Measurements from ENCODE around the gene TRIM9.
"Not testable (repeated sequence)": the region's sequence is repeated elsewhere in the genome, so short reads cannot be mapped to it uniquely, and the experiment has no call there.

Gene TRIM9

GRCh38 chr14:50955373-50956043 is 139.4 kb downstream of the TRIM9 start:
- DNase-seq: no peak

- DNase-seq: no peak
These were observed 140.0 kb downstream of the TRIM9 start for GRCh38 chr14:50954811-50955372.

GRCh38 chr14:50953502-50953901 is 141.4 kb downstream of the TRIM9 start:
- no peak for DNase-seq

DNA sequence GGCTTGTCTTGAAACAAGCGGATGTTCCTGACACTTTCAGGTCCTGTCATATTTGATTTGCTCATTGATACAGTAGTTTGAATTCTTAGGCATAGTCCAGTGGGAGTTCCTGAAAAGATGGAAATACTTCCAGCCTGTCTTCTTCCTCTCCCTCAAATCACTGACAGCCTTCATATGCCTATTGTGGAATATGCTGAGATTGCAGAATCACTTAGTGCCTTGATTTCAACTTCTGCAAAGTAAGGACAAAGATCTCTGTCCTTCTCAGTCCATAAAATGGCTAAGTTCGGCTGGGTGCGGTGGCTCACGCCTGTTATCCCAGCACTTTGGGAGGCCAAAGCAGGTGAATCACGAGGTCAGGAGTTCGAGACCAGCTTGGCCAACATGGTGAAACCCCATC is 143.9 kb downstream of the TRIM9 start:
- DNase-seq: no peak

- no peak for DNase-seq
These were observed 146.7 kb downstream of the TRIM9 start for GRCh38 chr14:50948205-50948604.

- DNase-seq: no peak
These were observed 147.5 kb downstream of the TRIM9 start for GRCh38 chr14:50947446-50947845.

- DNase-seq: no peak
These were observed 148.5 kb downstream of the TRIM9 start for GRCh38 chr14:50946234-50946935.

- DNase-seq: no peak
These were observed 150.1 kb downstream of the TRIM9 start for GRCh38 chr14:50944647-50945413.

GRCh38 chr14:50943943-50944646 is 150.8 kb downstream of the TRIM9 start, which contains the start of gene PYGL:
TSS of gene PYGL (minus strand) at chr14:50944483. CDS start at chr14:50944403, 80 bp downstream.
- peak; percentile 25 for DNase-seq

DNA sequence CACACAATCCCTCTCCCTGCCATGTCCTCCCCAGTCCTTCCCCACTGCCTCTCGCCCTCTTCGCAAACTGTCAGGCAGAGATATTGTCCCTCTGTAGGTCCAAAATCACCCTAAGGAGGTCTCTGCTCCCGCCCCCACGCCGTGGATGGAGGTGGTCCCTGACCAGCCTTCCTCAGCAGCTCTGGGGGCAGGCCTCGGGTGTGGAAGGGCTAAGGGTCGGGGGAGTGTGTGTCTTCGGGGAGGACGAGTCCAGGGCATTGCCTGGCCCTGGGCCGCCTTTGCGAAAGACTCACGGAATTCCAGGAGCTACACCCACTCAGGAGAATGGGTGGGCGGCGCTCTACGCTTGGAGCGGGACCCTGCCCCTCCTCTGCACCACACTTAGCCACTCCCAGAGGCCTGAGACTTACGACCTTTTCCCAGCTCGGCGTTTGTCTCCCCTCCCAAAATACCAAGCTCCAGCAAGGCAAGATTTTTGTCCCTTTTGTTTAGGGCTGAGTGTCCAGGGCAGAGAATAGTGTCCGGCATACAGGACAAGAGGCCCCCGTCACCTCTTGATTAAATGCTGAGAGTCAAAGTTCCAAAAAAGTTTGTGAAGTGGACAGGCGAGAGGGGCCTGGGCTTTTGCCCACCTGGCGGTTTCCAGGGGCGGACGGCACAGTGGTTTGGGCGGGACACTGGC is 151.5 kb downstream of the TRIM9 start:
- DNase-seq: peak; percentile 2

GRCh38 chr14:50941638-50942037 is 153.3 kb downstream of the TRIM9 start:
- DNase-seq: not testable (repeated sequence)

DNA sequence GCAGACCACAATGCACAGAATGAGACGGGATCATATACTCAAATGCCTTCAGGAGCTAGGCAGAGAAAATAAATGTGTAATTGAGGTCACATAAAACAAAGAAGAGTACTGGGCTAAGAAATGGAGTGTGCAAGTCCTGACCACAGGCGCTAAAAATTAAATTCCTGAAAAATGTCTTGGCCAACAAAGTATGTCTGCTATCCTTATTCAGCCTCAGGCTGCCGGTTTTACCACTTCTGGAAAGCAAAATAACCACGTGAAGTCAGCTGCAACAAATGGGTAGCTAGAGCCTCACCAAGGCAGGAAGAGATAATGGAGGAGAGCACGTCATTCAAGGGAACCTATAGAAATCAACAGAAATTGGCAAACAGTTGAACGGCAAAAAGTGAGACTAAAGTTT is 153.8 kb downstream of the TRIM9 start:
- no peak for DNase-seq

- no peak for DNase-seq
These were observed 157.1 kb downstream of the TRIM9 start for GRCh38 chr14:50937800-50938199.

- DNase-seq: no peak
These were observed 157.6 kb downstream of the TRIM9 start for GRCh38 chr14:50937325-50937724.

DNA sequence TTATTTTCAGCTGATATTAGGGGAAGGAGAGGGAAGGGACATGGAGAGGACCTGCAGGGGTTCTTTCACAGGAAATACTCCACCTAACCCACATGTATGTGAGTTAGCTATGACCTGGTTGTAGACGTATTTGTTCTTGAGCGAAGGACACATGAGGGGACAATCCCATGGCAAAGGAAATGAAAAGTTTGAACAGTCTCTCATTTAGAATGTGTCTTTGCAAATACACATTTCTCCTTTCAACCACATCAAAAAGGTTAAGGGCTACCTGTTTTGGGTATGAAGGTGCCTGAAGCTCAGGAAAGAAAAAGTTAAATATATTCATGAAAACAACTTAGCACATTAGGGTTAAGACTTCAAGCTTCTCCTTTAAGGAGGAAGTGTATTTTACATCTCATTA is 158.0 kb downstream of the TRIM9 start:
- DNase-seq: no peak

DNA sequence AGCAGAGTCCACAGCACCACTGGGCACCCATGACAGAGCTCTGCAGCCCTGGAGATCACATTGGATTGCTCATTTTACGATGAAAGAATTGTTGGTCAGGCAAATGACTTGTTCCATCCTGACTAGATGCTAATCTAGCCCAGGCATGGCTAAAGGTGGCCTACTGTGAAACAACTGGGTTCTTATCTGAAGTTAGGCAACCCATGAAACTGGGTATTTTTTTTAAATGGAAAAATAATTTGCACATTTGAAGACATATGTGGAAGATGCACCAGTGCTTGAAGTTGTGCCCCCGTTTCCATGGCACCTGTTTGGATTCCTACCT is 158.9 kb downstream of the TRIM9 start:
- DNase-seq: no peak

DNA sequence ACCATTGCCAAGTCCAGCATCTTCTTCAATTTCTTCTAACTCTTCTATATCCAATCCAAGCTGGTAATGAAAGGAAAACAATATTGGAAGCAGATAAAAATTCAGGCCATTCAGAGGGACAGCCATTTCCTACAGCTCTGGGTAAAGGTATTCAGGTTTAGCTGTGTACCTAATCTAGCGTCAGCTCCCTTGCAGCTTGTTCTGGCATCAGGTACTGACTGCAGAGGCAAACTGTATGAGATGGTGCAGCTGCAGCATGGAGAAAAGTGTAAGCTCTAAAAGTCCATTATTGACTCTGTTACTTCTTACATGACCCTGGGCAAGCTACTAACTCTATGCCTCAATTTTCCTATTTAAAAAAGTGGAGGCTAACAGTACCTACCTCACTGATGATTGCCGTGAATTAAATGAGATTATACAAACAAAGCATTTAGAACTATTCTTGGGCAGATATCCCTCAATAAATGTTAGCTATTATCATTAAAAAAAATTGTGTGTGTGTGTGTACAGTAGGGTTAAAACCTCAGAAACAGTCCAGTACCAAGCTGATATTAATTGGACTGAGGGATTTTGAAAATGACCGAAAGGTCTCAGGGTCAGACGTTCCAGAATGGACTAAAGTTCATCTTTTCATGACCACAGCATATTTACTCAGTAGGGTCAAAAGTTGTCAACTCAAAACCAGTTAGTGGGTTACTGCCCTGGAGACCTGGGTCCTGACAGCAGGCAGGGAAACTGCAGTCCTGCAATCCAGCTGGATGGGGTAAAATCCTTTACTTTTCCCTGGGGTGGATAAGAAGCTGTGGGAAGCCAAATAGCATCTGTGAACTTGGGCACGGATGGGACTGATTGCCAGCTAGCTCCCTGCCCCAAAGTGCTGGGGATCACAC is 159.5 kb downstream of the TRIM9 start:
- no peak for DNase-seq

DNA sequence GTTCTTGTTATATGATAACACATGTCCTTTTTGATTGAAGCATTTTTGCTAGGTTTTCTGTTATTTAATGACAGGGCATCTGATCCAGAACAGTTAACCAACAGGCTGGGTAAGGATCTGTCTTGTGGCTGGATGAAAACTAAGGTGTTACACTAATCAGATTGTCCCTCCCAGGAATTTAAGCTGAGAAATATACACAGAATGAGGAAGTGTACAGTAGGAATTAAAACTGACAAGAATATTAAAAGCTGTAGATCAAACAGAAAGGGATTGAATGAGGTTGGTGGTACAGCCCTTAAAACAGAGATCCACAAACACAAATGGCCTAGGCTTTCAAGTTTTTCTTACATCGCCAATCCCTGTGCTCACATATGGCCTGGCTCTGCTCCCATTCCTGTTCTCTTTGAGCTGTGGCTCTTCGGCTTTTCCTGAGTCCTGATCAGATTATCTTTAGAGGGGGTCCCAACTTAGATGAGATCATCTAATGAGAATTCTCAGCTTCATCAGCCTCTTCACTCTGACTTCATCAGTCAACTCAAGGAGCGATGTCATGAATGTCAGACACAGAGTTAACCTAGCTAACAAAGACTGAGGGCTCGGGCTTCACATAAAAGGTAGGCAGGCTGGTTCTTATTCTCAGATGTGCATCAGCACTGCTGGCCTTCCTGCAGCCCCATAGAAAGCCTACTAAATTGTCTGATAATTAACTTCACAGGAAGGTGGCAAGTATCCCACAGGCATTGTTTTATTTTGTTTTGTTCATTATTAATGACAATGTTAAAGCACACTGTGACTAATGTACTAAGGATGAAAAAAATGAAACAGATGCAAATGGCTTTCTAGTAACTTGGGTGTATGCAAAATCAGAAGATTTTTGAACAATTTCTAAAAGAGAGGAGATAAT is 162.1 kb downstream of the TRIM9 start:
- DNase-seq: no peak

- DNase-seq: no peak
These were observed 162.7 kb downstream of the TRIM9 start for GRCh38 chr14:50932156-50932555.

DNA sequence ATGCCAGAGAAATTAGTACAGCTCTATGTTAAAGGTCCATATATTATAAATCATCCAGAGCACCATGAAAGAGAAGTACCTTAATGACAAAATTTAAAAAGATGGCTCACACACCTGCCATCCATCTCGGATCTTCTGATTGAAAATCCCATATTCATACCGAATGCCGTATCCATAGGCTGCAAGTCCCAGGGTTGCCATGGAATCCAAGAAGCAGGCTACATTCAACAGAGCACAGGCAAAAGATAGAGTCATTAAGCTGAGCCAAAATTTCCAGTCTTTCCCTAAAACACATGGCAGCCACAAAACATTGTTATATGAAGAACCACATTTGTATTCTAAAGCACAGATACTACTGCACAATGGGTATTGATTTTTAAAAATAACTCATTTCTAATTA is 163.3 kb downstream of the TRIM9 start:
- DNase-seq: no peak
